GM23338 (cell line): ENCODE results near the gene UBE3B. TPM values are rescaled to one million over a fixed set of nuclear protein-coding genes. Genes with fewer than 3 reads are reported as not detected.

ENCODE experiments used
- ATAC-seq: fragments of 200-7000 bp; cut with Tn5 transposase; 3 replicates; pipeline ENCODE4 v1.9.1; 2020
- DNase-seq: peaks from one replicate; pipeline ENCODE4 v3.0.0-alpha.2; 2015; ENCODE audit warnings: low spot score
- H2AFZ ChIP-seq: fragments of 200-600 bp; sonication (generic); 2 replicates; pipeline ENCODE4 v1.8.0; 2016; ENCODE audit warnings: antibody characterized with exemption, mild to moderate bottlenecking, moderate library complexity
- H3F3A ChIP-seq: fragments of 200-600 bp; sonication (generic); replicated peaks from 2 replicates; pipeline ENCODE4 v1.8.0; 2017; ENCODE audit warnings: antibody characterized with exemption, mixed run types, low read depth
- H3K27ac ChIP-seq: fragments of 200-600 bp; sonication (generic); 2 replicates; pipeline ENCODE4 v1.6.1; 2016; ENCODE audit warnings: low read depth
- H3K27me3 ChIP-seq: fragments of 200-600 bp; sonication (generic); 2 replicates; pipeline ENCODE4 v1.8.0; 2016; ENCODE audit warnings: mild to moderate bottlenecking, mixed run types, moderate library complexity; ENCODE audit not compliant: insufficient read depth
- H3K36me3 ChIP-seq: fragments of 200-600 bp; sonication (generic); 2 replicates; pipeline ENCODE4 v1.8.0; 2016; ENCODE audit warnings: mild to moderate bottlenecking; ENCODE audit not compliant: insufficient read depth
- H3K4me1 ChIP-seq: fragments of 200-600 bp; sonication (generic); 2 replicates; pipeline ENCODE4 v1.8.0; 2016; ENCODE audit warnings: mild to moderate bottlenecking, moderate library complexity; ENCODE audit not compliant: insufficient read depth
- H3K4me2 ChIP-seq: fragments of 200-600 bp; sonication (generic); 2 replicates; pipeline ENCODE4 v1.7.1; 2017; ENCODE audit warnings: mixed run types
- H3K4me3 ChIP-seq: fragments of 200-600 bp; sonication (generic); 2 replicates; pipeline ENCODE4 v1.6.1; 2016; ENCODE audit warnings: mixed run types
- H3K79me2 ChIP-seq: fragments of 200-600 bp; sonication (generic); replicated peaks from 2 replicates; pipeline ENCODE4 v1.8.0; 2017; ENCODE audit warnings: mild to moderate bottlenecking; ENCODE audit not compliant: insufficient read depth
- H3K9me2 ChIP-seq: fragments of 200-600 bp; sonication (generic); 2 replicates; pipeline ENCODE4 v1.8.0; 2017; ENCODE audit not compliant: insufficient read depth
- H4K20me1 ChIP-seq: fragments of 200-600 bp; sonication (generic); replicated peaks from 2 replicates; pipeline ENCODE4 v1.8.0; 2017; ENCODE audit warnings: mild to moderate bottlenecking; ENCODE audit not compliant: insufficient read depth
- H3K27ac Mint-ChIP-seq: 2 replicates; pipeline ENCODE4 v1.8.0; 2020; ENCODE audit warnings: inconsistent platforms, mild to moderate bottlenecking, moderate library complexity, mixed read lengths
- H3K27me3 Mint-ChIP-seq: 3 replicates; pipeline ENCODE4 v1.8.0; 2022; ENCODE audit warnings: low read depth, mild to moderate bottlenecking, moderate library complexity, mixed read lengths, inconsistent platforms; ENCODE audit not compliant: insufficient read depth, poor library complexity
- H3K36me3 Mint-ChIP-seq: 3 replicates; pipeline ENCODE4 v1.8.0; 2021; ENCODE audit warnings: low read depth, mild to moderate bottlenecking, inconsistent platforms, moderate library complexity, mixed read lengths
- H3K4me1 Mint-ChIP-seq: 3 replicates; pipeline ENCODE4 v1.8.0; 2020; ENCODE audit warnings: mild to moderate bottlenecking, inconsistent platforms, mixed read lengths
- H3K4me3 Mint-ChIP-seq: 3 replicates; pipeline ENCODE4 v1.8.0; 2021; ENCODE audit warnings: moderate library complexity, mild to moderate bottlenecking, inconsistent platforms, mixed read lengths
- H3K9me3 Mint-ChIP-seq: 3 replicates; pipeline ENCODE4 v1.8.0; 2020; ENCODE audit warnings: moderate library complexity, mild to moderate bottlenecking, inconsistent platforms, mixed read lengths
- CREB1 ChIP-seq: fragments of 250-450 bp; sonication (Bioruptor Pico); IDR thresholded peaks from 2 replicates; pipeline ENCODE4 v1.5.0; 2020; ENCODE audit warnings: low read depth, mild to moderate bottlenecking, moderate library complexity
- EZH2 ChIP-seq: fragments of 200-600 bp; sonication (generic); IDR thresholded peaks from one replicate; pipeline ENCODE4 v1.8.0; 2017; ENCODE audit warnings: antibody characterized with exemption, mild to moderate bottlenecking, low read depth; ENCODE audit not compliant: unreplicated experiment
- EZH2phosphoT487 ChIP-seq: fragments of 200-600 bp; sonication (generic); IDR thresholded peaks from one replicate; pipeline ENCODE4 v1.8.1; 2018; ENCODE audit warnings: antibody characterized with exemption; ENCODE audit not compliant: unreplicated experiment
- JUNB ChIP-seq: IDR thresholded peaks from one replicate; pipeline ENCODE4 v1.6.1; 2016; ENCODE audit warnings: antibody characterized with exemption; ENCODE audit not compliant: unreplicated experiment
- NANOG ChIP-seq: IDR thresholded peaks from 2 replicates; pipeline ENCODE4 v1.6.1; 2016; ENCODE audit warnings: antibody characterized with exemption, borderline replicate concordance
- POLR2AphosphoS5 ChIP-seq: IDR thresholded peaks from 2 replicates; pipeline ENCODE4 v1.6.1; 2016; ENCODE audit warnings: antibody characterized with exemption, low read depth
- REST ChIP-seq: IDR thresholded peaks from one replicate; pipeline ENCODE4 v1.6.1; 2018; ENCODE audit warnings: antibody characterized with exemption; ENCODE audit not compliant: unreplicated experiment
- STAT1 ChIP-seq: IDR thresholded peaks from one replicate; pipeline ENCODE4 v1.6.1; 2016; ENCODE audit warnings: antibody characterized with exemption; ENCODE audit not compliant: unreplicated experiment
- ZNF114 ChIP-seq: fragments of 250-450 bp; sonication (Bioruptor Pico); IDR thresholded peaks from 2 replicates; pipeline ENCODE4 v1.5.0; 2020; ENCODE audit warnings: mild to moderate bottlenecking, moderate library complexity
- ZNF331 ChIP-seq: fragments of 250-450 bp; sonication (Bioruptor Pico); IDR thresholded peaks from 2 replicates; pipeline ENCODE4 v1.5.0; 2020; ENCODE audit warnings: low read depth, mild to moderate bottlenecking, moderate library complexity
- ZNF462 ChIP-seq: fragments of 250-450 bp; sonication (Bioruptor Pico); IDR thresholded peaks from 2 replicates; pipeline ENCODE4 v1.5.0; 2020; ENCODE audit warnings: mild to moderate bottlenecking, moderate library complexity
- polyA plus RNA-seq: library from polyadenylated mRNA; unstranded; fragments of >200 nt; fragmentation: Nextera tagmentation; extraction: Ambion mirVana; gene quantifications from 2 replicates; pipeline ENCODE4 v1.2.1, GENCODE V29; 2016
- total RNA-seq: library from RNA; depleted of rRNA; stranded (reverse); fragments of >200 nt; shearing (Covaris generic); gene quantifications from 2 replicates; pipeline ENCODE4 v1.2.3, GENCODE V29; 2014
- TF ChIP-seq, protein P1 (sequence below): IDR thresholded peaks from 2 replicates; pipeline ENCODE4 v1.6.1; 2016; ENCODE audit warnings: antibody characterized with exemption
- TF ChIP-seq, protein P2 (sequence below), 2 experiments: fragments of 200-600 bp in 1 of 2; sonication (generic) in 1 of 2; conservative IDR thresholded peaks; 2 replicates each; pipeline versions ENCODE4 v1.5.1 to v1.6.1; 2016 to 2017; ENCODE audit warnings: antibody characterized with exemption in 2 of 2, low read depth in 2 of 2, mild to moderate bottlenecking in 2 of 2, moderate library complexity in 1 of 2

Gene UBE3B
- total and polyA plus RNA-seq, 2 experiments from 2014 or later: 20.8 TPM

GRCh38 chr12:109512608-109513007 lies 35.2 kb downstream of the UBE3B start:
- Histone ChIP-seq H3K9me2 (no peaks in the 10 kb centered on the region), H3K27me3 (no peaks in the 10 kb centered on the region), H3K4me2 (no peak overlapping the region), H4K20me1 (0 out of 2 replicates have a peak, but pooled peaks cover 4% of the 10 kb centered on the region), H3K27ac (no peak overlapping the region), H3K4me3 (no peak overlapping the region), H3F3A (no peaks in the 10 kb centered on the region), H3K79me2 (no peaks in the 10 kb centered on the region), H3K36me3 (no peaks in the 10 kb centered on the region), H2AFZ (no peak overlapping the region), H3K4me1 (no peaks in the 10 kb centered on the region)
- no peak for TF ChIP-seq REST
- no peak for TF ChIP-seq ZNF331 (CRISPR knock-in tag)
- TF ChIP-seq POLR2AphosphoS5: no peak
- no peak for TF ChIP-seq CREB1 (CRISPR knock-in tag)
- TF ChIP-seq JUNB: no peak
- TF ChIP-seq, protein P1, sequence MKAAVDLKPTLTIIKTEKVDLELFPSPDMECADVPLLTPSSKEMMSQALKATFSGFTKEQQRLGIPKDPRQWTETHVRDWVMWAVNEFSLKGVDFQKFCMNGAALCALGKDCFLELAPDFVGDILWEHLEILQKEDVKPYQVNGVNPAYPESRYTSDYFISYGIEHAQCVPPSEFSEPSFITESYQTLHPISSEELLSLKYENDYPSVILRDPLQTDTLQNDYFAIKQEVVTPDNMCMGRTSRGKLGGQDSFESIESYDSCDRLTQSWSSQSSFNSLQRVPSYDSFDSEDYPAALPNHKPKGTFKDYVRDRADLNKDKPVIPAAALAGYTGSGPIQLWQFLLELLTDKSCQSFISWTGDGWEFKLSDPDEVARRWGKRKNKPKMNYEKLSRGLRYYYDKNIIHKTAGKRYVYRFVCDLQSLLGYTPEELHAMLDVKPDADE: no peak
- TF ChIP-seq STAT1: no peak
- TF ChIP-seq, protein P2, sequence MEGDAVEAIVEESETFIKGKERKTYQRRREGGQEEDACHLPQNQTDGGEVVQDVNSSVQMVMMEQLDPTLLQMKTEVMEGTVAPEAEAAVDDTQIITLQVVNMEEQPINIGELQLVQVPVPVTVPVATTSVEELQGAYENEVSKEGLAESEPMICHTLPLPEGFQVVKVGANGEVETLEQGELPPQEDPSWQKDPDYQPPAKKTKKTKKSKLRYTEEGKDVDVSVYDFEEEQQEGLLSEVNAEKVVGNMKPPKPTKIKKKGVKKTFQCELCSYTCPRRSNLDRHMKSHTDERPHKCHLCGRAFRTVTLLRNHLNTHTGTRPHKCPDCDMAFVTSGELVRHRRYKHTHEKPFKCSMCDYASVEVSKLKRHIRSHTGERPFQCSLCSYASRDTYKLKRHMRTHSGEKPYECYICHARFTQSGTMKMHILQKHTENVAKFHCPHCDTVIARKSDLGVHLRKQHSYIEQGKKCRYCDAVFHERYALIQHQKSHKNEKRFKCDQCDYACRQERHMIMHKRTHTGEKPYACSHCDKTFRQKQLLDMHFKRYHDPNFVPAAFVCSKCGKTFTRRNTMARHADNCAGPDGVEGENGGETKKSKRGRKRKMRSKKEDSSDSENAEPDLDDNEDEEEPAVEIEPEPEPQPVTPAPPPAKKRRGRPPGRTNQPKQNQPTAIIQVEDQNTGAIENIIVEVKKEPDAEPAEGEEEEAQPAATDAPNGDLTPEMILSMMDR (conservative IDR thresholded peaks at IDR 0.05; ENCODE audit: low read depth in 2 of 2): no peak
- TF ChIP-seq EZH2phosphoT487: no peak
- no peak for TF ChIP-seq ZNF114 (CRISPR knock-in tag)
- TF ChIP-seq ZNF462 (CRISPR knock-in tag): no peak
- no peak for TF ChIP-seq EZH2
- no peak for TF ChIP-seq NANOG
- ATAC-seq: no peak
- DNase-seq: no peak
- no peak overlapping the region for H3K4me3 Mint-ChIP-seq
- H3K4me1 Mint-ChIP-seq: no peaks in the 10 kb centered on the region
- no peak overlapping the region for H3K27ac Mint-ChIP-seq
- H3K27me3 Mint-ChIP-seq: peaks cover 5% of the 10 kb centered on the region
- no peaks in the 10 kb centered on the region for H3K9me3 Mint-ChIP-seq
- peaks cover 32% of the 10 kb centered on the region for H3K36me3 Mint-ChIP-seq
